Measurements from ENCODE around the gene NFIX. TPM values are rescaled to one million over a fixed set of nuclear protein-coding genes. Genes with fewer than 3 reads are reported as not detected.
"Not testable (repeated sequence)": the region's sequence is repeated elsewhere in the genome, so short reads cannot be mapped to it uniquely, and the experiment has no call there.

Gene NFIX
- polyA plus RNA-seq, 1 donor (not counting 4 experiments of a cell fraction or from before 2014, with no cell fraction given), result 5.2 TPM

DNA sequence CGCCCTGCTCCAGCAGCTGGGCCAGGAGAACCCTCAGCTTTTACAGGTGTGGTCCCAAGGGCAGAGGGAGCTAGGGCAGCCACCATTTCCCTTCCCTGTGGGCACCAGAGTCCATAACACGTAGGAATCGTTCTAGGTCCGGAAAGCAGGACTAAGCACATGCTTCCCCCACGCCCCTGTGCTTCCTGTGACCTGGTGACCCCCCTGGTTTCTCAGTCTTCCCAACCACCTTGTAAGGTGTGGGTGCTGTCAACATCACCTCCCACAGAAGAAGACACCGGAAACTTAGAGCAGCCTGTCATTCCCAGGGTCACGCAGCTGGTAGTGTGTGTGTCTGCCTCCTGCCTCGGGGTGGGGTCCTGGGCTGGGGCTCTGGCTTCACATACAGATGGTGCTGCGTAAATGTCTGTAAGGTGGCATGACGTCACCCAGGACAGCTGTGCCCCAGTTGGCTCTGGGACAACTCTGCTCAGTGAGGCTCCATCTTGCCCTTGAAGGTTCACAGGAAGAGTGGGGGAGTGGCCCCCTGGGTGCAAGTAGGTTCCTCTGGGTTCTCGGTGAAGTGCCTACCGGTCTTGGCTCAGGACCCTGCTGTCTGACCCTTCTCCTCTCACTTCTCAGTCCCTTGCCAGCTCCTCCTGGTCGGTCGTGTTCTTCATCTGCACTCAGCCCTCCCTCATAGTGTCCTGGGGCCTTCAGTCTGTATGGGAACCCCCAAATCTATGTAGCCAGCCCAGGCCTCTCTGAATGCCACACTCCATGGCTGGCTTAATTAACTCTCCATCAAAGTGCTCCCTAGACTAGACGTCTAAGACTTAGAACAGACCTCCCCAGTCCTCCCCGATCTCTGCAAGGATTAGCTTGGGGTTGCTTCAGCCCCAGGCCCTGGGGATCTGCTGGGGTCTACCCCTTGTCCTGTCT, 45.7 kb upstream of the NFIX start:
- peaks cover 20% of the 10 kb centered on the region for H3K4me1 ChIP-seq (ENCODE audit: control insufficient read depth, extremely low read depth, insufficient read depth, low read length)
- no peak overlapping the region for H2AFZ ChIP-seq (ENCODE audit: control insufficient read depth, low read length)
- peaks cover 2% of the 10 kb centered on the region for H4K20me1 ChIP-seq (ENCODE audit: control insufficient read depth, extremely low read depth, insufficient read depth, low read length)
- no peak for FAIRE-seq
- H3K27ac ChIP-seq (ENCODE audit: control insufficient read depth, insufficient read depth, low read length), result no peak overlapping the region
- no peak for DNase-seq (ENCODE audit: low read depth, low spot score)
- peaks cover 43% of the 10 kb centered on the region for H3K79me2 ChIP-seq (ENCODE audit: control insufficient read depth, insufficient read depth, low read length)
- TF ChIP-seq EZH2 (IDR thresholded peaks at IDR 0.05; ENCODE audit: low read length), result no peak
- TF ChIP-seq CTCF (optimal IDR thresholded peaks at IDR 0.05 in 1 of 3, IDR thresholded peaks at IDR 0.05 in 1 of 3, conservative IDR thresholded peaks at IDR 0.05 in 1 of 3; ENCODE audit: extremely low read depth in 1 of 3, insufficient read depth in 2 of 3, low read length in 3 of 3), result no peak
- no peak overlapping the region for H3K9ac ChIP-seq (ENCODE audit: control insufficient read depth, extremely low read depth, insufficient read depth, low read length)
- H3K27me3 ChIP-seq (ENCODE audit: control insufficient read depth, extremely low read depth, insufficient read depth, low read length), result no peaks in the 10 kb centered on the region
- H3K9me3 ChIP-seq (ENCODE audit: control insufficient read depth, low read depth, low read length), result no peaks in the 10 kb centered on the region
- H3K4me3 ChIP-seq (ENCODE audit: control insufficient read depth in 2 of 3, extremely low read depth in 1 of 3, insufficient read depth in 2 of 3, low read depth in 1 of 3, low read length in 3 of 3), result no peak overlapping the region
- dilution Hi-C loops (cut with MboI; ENCODE audit: extremely low pct_ligation_motif_present, low sequenced_read_pairs), result no loop called here
- H3K4me2 ChIP-seq (ENCODE audit: control insufficient read depth, extremely low read depth, insufficient read depth, low read depth, low read length), result no peak overlapping the region
- peaks cover 41 to 49% of the 10 kb centered on the region in 2 experiments for H3K36me3 ChIP-seq (ENCODE audit: control insufficient read depth in 2 of 2, extremely low read depth in 1 of 2, insufficient read depth in 2 of 2, low read length in 2 of 2)
- H3K9me1 ChIP-seq (ENCODE audit: control insufficient read depth, extremely low read depth, insufficient read depth, low read length), result peaks cover 2% of the 10 kb centered on the region

GRCh38 chr19:12952050-12952449, 43.2 kb upstream of the NFIX start:
- H3K9me3 ChIP-seq (ENCODE audit: control insufficient read depth, low read depth, low read length); H3K4me3 ChIP-seq (ENCODE audit: control insufficient read depth in 2 of 3, extremely low read depth in 1 of 3, insufficient read depth in 2 of 3, low read depth in 1 of 3, low read length in 3 of 3); dilution Hi-C loops (cut with MboI; ENCODE audit: extremely low pct_ligation_motif_present, low sequenced_read_pairs); H3K27me3 ChIP-seq (ENCODE audit: control insufficient read depth, extremely low read depth, insufficient read depth, low read length); H3K9ac ChIP-seq (ENCODE audit: control insufficient read depth, extremely low read depth, insufficient read depth, low read length); H4K20me1 ChIP-seq (ENCODE audit: control insufficient read depth, extremely low read depth, insufficient read depth, low read length); H3K4me2 ChIP-seq (ENCODE audit: control insufficient read depth, extremely low read depth, insufficient read depth, low read depth, low read length); H3K9me1 ChIP-seq (ENCODE audit: control insufficient read depth, extremely low read depth, insufficient read depth, low read length); FAIRE-seq; H3K27ac ChIP-seq (ENCODE audit: control insufficient read depth, insufficient read depth, low read length); DNase-seq (ENCODE audit: low read depth, low spot score); H2AFZ ChIP-seq (ENCODE audit: control insufficient read depth, low read length): not testable (repeated sequence)
- Histone ChIP-seq H3K4me1 (ENCODE audit: control insufficient read depth, extremely low read depth, insufficient read depth, low read length) (peaks cover 30% of the 10 kb centered on the region), H3K79me2 (ENCODE audit: control insufficient read depth, insufficient read depth, low read length) (peaks cover 55% of the 10 kb centered on the region), H3K36me3 (ENCODE audit: control insufficient read depth in 2 of 2, extremely low read depth in 1 of 2, insufficient read depth in 2 of 2, low read length in 2 of 2) (peaks cover 39 to 50% of the 10 kb centered on the region in 2 experiments)
